DOHH2 (cell line): ENCODE results near the gene C1QTNF6.

ENCODE experiments used
- H3F3A ChIP-seq: fragments of 200-600 bp; sonication (generic), shearing (Covaris generic); 2 replicates; pipeline ENCODE4 v1.6.0; 2016; ENCODE audit warnings: antibody characterized with exemption, mild to moderate bottlenecking; ENCODE audit not compliant: control insufficient read depth, insufficient read depth
- H3K27ac ChIP-seq: fragments of 200-600 bp; sonication (generic); 2 replicates; pipeline ENCODE4 v1.5.1; 2014; ENCODE audit warnings: low read depth, mild to moderate bottlenecking, low read length, moderate library complexity
- H3K27me3 ChIP-seq: fragments of 200-600 bp; sonication (generic); 2 replicates; pipeline ENCODE4 v1.6.1; 2014; ENCODE audit warnings: mild to moderate bottlenecking, low read length, mixed read lengths; ENCODE audit not compliant: control insufficient read depth
- H3K36me3 ChIP-seq: fragments of 200-600 bp; sonication (generic); 2 replicates; pipeline ENCODE4 v1.6.1; 2014; ENCODE audit warnings: mild to moderate bottlenecking, low read length, moderate library complexity, mixed read lengths; ENCODE audit not compliant: control insufficient read depth
- H3K4me1 ChIP-seq: fragments of 200-600 bp; sonication (generic); 2 replicates; pipeline ENCODE4 v1.6.1; 2014; ENCODE audit warnings: mild to moderate bottlenecking, low read length, mixed read lengths; ENCODE audit not compliant: control insufficient read depth
- H3K4me2 ChIP-seq: fragments of 200-600 bp; sonication (generic); 2 replicates; pipeline ENCODE4 v1.6.0; 2014; ENCODE audit warnings: mild to moderate bottlenecking, low read length, moderate library complexity
- H3K4me3 ChIP-seq: fragments of 200-600 bp; sonication (generic); 2 replicates; pipeline ENCODE4 v1.5.1; 2014; ENCODE audit warnings: mild to moderate bottlenecking, low read length, mixed read lengths
- H3K79me2 ChIP-seq: fragments of 200-600 bp; sonication (generic); 2 replicates; pipeline ENCODE4 v1.6.1; 2014; ENCODE audit warnings: mild to moderate bottlenecking, low read length, mixed read lengths; ENCODE audit not compliant: control insufficient read depth
- H3K9me2 ChIP-seq: fragments of 200-600 bp; sonication (generic); replicated peaks from 2 replicates; pipeline ENCODE4 v1.6.1; 2014; ENCODE audit warnings: mild to moderate bottlenecking, low read length, mixed read lengths; ENCODE audit not compliant: control insufficient read depth
- H3K9me3 ChIP-seq: fragments of 200-600 bp; sonication (generic); 2 replicates; pipeline ENCODE4 v1.6.1; 2014; ENCODE audit warnings: antibody characterized with exemption, low read length, mixed read lengths; ENCODE audit not compliant: control insufficient read depth, insufficient read depth
- H4K20me1 ChIP-seq: fragments of 200-600 bp; sonication (generic); 2 replicates; pipeline ENCODE4 v1.6.0; 2014; ENCODE audit warnings: low read depth, mild to moderate bottlenecking, antibody characterized with exemption, low read length, moderate library complexity; ENCODE audit not compliant: control insufficient read depth, insufficient read depth
- EZH2phosphoT487 ChIP-seq: fragments of 200-600 bp; sonication (generic); IDR thresholded peaks from 2 replicates; pipeline ENCODE4 v1.6.1; 2017; ENCODE audit warnings: borderline replicate concordance, mild to moderate bottlenecking, antibody characterized with exemption, low read length, moderate library complexity, mixed read lengths
- TF ChIP-seq, protein P1 (sequence below): fragments of 200-600 bp; sonication (generic); IDR thresholded peaks from one replicate; pipeline ENCODE4 v1.5.1; 2014; ENCODE audit warnings: antibody characterized with exemption, mild to moderate bottlenecking, low read depth, low read length; ENCODE audit not compliant: poor library complexity, severe bottlenecking

The C1QTNF6 gene

GRCh38 chr22:37187552-37187890 lies 526 bp downstream of the C1QTNF6 start:
- TF ChIP-seq, protein P1, sequence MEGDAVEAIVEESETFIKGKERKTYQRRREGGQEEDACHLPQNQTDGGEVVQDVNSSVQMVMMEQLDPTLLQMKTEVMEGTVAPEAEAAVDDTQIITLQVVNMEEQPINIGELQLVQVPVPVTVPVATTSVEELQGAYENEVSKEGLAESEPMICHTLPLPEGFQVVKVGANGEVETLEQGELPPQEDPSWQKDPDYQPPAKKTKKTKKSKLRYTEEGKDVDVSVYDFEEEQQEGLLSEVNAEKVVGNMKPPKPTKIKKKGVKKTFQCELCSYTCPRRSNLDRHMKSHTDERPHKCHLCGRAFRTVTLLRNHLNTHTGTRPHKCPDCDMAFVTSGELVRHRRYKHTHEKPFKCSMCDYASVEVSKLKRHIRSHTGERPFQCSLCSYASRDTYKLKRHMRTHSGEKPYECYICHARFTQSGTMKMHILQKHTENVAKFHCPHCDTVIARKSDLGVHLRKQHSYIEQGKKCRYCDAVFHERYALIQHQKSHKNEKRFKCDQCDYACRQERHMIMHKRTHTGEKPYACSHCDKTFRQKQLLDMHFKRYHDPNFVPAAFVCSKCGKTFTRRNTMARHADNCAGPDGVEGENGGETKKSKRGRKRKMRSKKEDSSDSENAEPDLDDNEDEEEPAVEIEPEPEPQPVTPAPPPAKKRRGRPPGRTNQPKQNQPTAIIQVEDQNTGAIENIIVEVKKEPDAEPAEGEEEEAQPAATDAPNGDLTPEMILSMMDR = no peak
- no peak for TF ChIP-seq EZH2phosphoT487
- H3K36me3 ChIP-seq = no peaks in the 10 kb centered on the region
- no peaks in the 10 kb centered on the region for H3K9me2 ChIP-seq
- H3K27me3 ChIP-seq = peaks cover 11% of the 10 kb centered on the region
- H3K4me3 ChIP-seq = no peak overlapping the region
- no peak overlapping the region for H3K27ac ChIP-seq
- H4K20me1 ChIP-seq = no peaks in the 10 kb centered on the region
- H3K9me3 ChIP-seq = no peaks in the 10 kb centered on the region
- H3F3A ChIP-seq = no peaks in the 10 kb centered on the region
- H3K4me1 ChIP-seq = no peaks in the 10 kb centered on the region
- H3K4me2 ChIP-seq = no peak overlapping the region
- no peaks in the 10 kb centered on the region for H3K79me2 ChIP-seq

DNA sequence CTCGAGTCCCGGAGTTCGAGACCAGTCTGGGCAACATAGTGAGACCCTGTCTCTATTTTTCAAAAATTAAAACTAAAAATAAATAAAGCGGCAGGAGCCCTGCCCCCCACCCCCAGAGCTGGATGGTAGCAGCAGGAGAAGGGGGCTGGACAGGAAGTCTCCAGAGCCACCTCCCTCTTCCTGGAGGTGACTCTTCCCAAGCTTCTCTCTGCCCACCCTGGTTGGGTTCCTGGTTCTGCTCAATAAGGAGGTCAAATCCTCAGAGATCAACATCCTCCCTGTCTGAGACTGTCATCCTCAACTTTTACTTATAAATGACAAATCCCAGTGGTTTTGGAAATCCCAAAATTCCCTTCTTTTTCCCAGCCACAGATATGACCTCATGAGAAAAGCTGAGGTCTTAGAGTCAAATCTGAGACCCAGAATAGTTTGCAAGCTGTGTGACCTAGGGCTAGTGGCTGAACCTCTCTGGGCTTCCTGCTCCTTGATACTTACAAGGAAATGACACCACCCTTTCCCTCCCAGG lies 987 bp downstream of the C1QTNF6 start:
- Histone ChIP-seq H3K36me3 (no peaks in the 10 kb centered on the region), H3K9me2 (no peaks in the 10 kb centered on the region), H3K27ac (no peak overlapping the region), H4K20me1 (no peaks in the 10 kb centered on the region), H3K4me1 (no peaks in the 10 kb centered on the region), H3K79me2 (no peaks in the 10 kb centered on the region), H3K9me3 (no peaks in the 10 kb centered on the region), H3F3A (no peaks in the 10 kb centered on the region), H3K4me3 (no peak overlapping the region), H3K27me3 (peaks cover 8% of the 10 kb centered on the region), H3K4me2 (no peak overlapping the region)
- TF ChIP-seq EZH2phosphoT487 = no peak
- TF ChIP-seq, protein P1 = no peak

DNA sequence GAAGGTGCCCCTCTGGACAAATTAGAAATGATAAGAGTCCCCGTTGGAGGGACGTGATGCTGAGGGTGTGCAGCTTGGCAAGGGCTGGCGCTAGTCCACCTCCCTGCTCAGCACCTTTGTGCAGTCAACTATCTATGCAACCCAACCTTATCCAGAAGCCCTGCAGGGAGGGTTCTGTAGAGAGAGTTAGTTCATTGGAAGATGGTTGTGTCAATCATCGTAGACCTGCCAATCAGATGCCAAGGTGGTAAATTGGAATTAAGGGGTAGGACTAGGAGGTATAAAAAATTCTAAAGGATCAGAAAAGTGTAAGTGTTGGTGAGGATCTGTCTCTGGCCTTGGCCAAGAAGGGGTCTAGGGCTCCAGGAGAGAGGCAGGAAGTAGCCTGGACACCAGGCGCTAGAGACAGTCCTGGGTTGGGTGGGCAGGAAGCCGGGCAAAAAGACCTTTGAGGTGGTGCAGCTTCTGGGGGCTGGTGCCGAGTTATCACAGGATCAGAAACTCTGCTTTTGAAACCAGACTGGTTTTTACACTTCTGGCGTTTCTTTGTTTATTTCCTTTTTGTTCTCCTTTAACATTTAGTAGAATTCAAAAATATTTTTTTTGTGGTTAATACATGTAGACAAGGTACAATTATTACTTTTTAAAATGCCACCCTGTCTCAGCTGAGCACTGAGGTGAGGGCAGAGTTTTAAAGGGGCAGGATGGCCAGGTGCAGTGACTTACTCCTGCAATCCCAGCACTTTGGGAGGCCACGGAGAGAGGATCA lies 1.6 kb downstream of the C1QTNF6 start:
- Histone ChIP-seq H3K27ac (no peak overlapping the region), H3K4me3 (no peak overlapping the region), H4K20me1 (no peaks in the 10 kb centered on the region), H3K9me2 (no peaks in the 10 kb centered on the region), H3K4me2 (no peak overlapping the region), H3K9me3 (no peaks in the 10 kb centered on the region), H3K36me3 (no peaks in the 10 kb centered on the region), H3K79me2 (no peaks in the 10 kb centered on the region), H3F3A (no peaks in the 10 kb centered on the region), H3K4me1 (no peaks in the 10 kb centered on the region), H3K27me3 (peaks cover 7% of the 10 kb centered on the region)
- TF ChIP-seq EZH2phosphoT487 = no peak
- TF ChIP-seq, protein P1 = no peak
